ENCODE results near the gene LUC7L2.
"Not testable (repeated sequence)": the region's sequence is repeated elsewhere in the genome, so short reads cannot be mapped to it uniquely, and the experiment has no call there.

The LUC7L2 gene

DNA sequence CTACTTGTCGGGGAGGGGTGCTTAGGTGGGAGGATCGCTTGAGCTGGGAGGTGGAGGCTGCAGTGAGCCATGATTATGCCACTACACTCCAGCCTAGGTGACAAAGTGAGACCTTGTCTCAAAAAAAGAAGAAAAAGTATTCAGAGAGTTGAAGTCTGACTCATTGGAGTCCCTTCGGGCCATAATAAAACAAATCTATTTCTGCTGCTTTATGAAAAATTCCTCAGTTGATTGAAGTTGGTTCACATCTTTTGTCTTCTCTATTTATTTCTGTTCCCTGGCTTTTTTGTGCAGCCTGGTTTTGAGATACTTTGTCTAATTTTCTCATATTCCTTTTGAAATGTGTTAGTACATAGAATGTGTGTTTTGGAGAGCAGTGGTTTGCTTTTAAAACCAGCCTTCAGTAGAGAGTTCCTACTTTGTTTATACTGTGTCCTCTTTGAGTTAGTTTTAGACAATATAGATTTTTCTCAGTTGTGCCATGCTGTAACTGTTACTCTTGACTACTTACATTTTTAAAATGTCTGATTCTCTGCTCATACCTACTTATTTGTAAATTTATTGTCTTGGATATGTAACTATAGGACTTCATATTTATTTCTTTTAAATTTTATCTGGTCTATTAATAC is 36.7 kb downstream of the LUC7L2 start:
- TF ChIP-seq MYC (IDR thresholded peaks at IDR 0.05; ENCODE audit: low read depth, low read length): no peak
- TF ChIP-seq, protein P1, sequence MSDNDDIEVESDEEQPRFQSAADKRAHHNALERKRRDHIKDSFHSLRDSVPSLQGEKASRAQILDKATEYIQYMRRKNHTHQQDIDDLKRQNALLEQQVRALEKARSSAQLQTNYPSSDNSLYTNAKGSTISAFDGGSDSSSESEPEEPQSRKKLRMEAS (IDR thresholded peaks at IDR 0.05; ENCODE audit: low read depth, low read length): no peak
- TF ChIP-seq POLR2A (IDR thresholded peaks at IDR 0.05; ENCODE audit: extremely low read depth, insufficient read length): no peak
- TF ChIP-seq, protein P2, sequence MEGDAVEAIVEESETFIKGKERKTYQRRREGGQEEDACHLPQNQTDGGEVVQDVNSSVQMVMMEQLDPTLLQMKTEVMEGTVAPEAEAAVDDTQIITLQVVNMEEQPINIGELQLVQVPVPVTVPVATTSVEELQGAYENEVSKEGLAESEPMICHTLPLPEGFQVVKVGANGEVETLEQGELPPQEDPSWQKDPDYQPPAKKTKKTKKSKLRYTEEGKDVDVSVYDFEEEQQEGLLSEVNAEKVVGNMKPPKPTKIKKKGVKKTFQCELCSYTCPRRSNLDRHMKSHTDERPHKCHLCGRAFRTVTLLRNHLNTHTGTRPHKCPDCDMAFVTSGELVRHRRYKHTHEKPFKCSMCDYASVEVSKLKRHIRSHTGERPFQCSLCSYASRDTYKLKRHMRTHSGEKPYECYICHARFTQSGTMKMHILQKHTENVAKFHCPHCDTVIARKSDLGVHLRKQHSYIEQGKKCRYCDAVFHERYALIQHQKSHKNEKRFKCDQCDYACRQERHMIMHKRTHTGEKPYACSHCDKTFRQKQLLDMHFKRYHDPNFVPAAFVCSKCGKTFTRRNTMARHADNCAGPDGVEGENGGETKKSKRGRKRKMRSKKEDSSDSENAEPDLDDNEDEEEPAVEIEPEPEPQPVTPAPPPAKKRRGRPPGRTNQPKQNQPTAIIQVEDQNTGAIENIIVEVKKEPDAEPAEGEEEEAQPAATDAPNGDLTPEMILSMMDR (IDR thresholded peaks at IDR 0.05; ENCODE audit: low read depth, low read length): no peak
- H3K4me3 ChIP-seq (ENCODE audit: low read depth, low read length): no peak overlapping the region
- no peak for DNase-seq (ENCODE audit: low read depth)

DNA sequence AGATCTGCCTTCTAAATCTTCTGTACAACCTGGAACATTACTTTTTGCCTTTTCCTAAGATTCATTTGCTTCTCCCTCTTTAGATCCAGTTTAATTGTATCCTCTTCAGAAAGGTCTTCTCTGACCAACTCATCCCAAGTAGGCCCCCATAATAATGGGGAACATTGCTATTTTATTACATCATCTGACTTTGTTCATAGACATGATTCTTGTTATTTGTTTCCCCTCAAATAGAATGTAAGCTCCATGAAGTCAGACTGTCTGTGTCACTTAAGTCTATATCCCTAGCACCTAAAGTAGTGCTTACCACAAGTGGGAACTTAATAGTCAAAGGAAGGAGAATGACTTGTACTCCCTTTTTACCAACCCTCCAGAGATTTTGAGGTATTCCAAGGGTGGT is 37.5 kb downstream of the LUC7L2 start:
- no peak for TF ChIP-seq MYC (IDR thresholded peaks at IDR 0.05; ENCODE audit: low read depth, low read length)
- no peak for TF ChIP-seq POLR2A (IDR thresholded peaks at IDR 0.05; ENCODE audit: extremely low read depth, insufficient read length)
- TF ChIP-seq, protein P2 (IDR thresholded peaks at IDR 0.05; ENCODE audit: low read depth, low read length): no peak
- TF ChIP-seq, protein P1 (IDR thresholded peaks at IDR 0.05; ENCODE audit: low read depth, low read length): no peak
- DNase-seq (ENCODE audit: low read depth): no peak
- no peak overlapping the region for H3K4me3 ChIP-seq (ENCODE audit: low read depth, low read length)

DNA sequence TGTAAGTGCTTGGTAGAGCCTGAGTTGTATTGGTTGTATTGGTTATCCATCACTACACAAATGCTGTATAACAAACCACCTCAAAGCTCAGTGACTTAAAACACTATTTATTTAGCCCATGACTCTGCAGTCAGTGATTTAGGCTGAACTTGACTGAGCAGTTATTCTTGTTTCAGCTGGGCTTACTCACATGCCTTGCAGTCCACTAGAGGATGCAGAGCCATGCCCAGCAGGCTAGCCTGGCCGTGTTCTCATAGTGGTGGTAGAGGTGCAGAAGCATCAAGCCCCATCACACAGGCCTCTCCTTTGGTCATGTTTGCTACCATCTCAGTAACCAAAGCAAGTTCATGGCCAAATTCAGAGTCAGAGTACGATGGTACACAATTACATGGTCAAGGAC is 43.9 kb downstream of the LUC7L2 start:
- DNase-seq (ENCODE audit: low read depth): no peak
- TF ChIP-seq MYC (IDR thresholded peaks at IDR 0.05; ENCODE audit: low read depth, low read length): no peak
- no peak for TF ChIP-seq POLR2A (IDR thresholded peaks at IDR 0.05; ENCODE audit: extremely low read depth, insufficient read length)
- TF ChIP-seq, protein P1 (IDR thresholded peaks at IDR 0.05; ENCODE audit: low read depth, low read length): no peak
- TF ChIP-seq, protein P2 (IDR thresholded peaks at IDR 0.05; ENCODE audit: low read depth, low read length): no peak
- H3K4me3 ChIP-seq (ENCODE audit: low read depth, low read length): no peak overlapping the region

DNA sequence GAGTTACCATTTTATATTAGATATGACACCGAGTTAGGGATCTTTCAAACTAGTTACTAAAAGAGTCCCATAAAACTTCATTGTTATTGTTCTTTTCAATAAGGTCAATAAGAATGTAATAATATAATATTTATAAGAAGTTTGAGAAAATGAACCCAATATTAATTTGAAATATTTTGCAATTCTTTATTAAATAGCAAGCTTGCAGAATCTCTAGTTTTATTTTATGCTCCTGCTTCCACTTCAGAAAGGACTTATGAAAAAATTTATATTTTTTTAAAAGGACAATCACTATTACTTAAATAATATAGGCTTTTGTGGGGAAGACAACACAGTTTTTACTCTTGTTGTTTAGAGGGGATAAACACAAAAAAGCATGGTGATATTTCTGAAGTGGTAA is 47.9 kb downstream of the LUC7L2 start:
- no peak for DNase-seq (ENCODE audit: low read depth)
- TF ChIP-seq, protein P1 (IDR thresholded peaks at IDR 0.05; ENCODE audit: low read depth, low read length): no peak
- TF ChIP-seq, protein P2 (IDR thresholded peaks at IDR 0.05; ENCODE audit: low read depth, low read length): no peak
- TF ChIP-seq MYC (IDR thresholded peaks at IDR 0.05; ENCODE audit: low read depth, low read length) (no peak), POLR2A (IDR thresholded peaks at IDR 0.05; ENCODE audit: extremely low read depth, insufficient read length) (no peak)
- no peak overlapping the region for H3K4me3 ChIP-seq (ENCODE audit: low read depth, low read length)

DNA sequence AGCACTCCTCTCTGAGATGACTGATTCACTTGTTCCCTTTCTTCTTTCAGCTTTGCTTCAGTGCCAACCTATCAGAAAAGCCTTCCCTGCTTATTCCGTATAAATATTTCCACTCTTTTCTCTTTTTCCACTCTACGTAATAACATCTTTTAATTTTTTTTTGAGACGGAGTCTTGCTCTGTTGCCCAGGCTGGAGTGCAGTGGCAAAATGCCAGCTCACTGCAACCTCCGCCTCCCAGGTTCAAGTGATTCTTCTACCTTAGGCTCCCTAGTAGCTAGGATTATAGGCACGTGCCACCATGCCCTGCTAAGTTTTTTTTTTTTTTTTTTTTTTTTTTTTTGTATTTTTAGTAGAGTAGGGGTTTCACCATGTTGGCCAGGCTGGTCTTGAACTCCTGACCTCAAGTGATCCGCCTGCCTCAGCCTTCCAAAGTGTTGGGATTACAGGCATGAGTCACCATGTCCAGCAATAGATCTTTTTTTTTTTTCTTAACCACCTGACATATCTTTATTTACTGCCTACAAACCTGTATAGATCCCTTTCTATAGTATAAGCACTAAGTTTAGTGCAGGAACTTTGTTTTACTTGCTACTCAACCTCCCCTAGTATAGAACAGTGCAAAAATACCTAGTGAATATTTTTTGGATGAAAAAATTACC is 55.2 kb downstream of the LUC7L2 start:
- not testable (repeated sequence) for DNase-seq (ENCODE audit: low read depth)

DNA sequence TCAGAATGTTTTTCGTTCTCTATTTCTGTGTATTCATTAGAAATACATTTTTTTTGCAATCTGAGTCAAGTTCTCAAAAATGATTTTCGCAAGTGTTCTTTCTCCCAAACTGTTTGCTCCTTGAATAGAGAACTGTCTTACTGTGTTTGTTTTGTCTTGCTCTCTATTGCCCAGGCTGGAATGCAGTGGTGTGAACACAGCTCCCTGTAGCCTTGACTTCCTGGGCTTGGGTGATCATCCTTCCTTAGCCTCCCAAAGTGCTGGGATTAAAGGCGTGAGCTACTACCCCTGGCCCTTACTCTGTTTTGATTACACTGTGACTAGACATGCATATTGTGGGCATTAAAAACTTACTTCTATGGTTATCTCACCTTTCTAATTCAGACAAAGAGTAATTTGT is 56.7 kb downstream of the LUC7L2 start:
- no peak for DNase-seq (ENCODE audit: low read depth)
- TF ChIP-seq, protein P1 (IDR thresholded peaks at IDR 0.05; ENCODE audit: low read depth, low read length): no peak
- TF ChIP-seq, protein P2 (IDR thresholded peaks at IDR 0.05; ENCODE audit: low read depth, low read length): no peak
- TF ChIP-seq POLR2A (IDR thresholded peaks at IDR 0.05; ENCODE audit: extremely low read depth, insufficient read length): no peak
- no peak for TF ChIP-seq MYC (IDR thresholded peaks at IDR 0.05; ENCODE audit: low read depth, low read length)
- H3K4me3 ChIP-seq (ENCODE audit: low read depth, low read length): no peak overlapping the region

More for the DNA sequence above, 55.2 kb downstream of the LUC7L2 start:
- H3K4me3 ChIP-seq (ENCODE audit: low read depth, low read length): not testable (repeated sequence)
